IPS-NIHi11 (cell line): ENCODE measurements around the gene RAMP1.

Experiments used
- DNase-seq: peaks from one replicate; pipeline ENCODE4 v3.0.0; 2012; ENCODE audit warnings: mixed read lengths, low spot score

RAMP1 gene

GRCh38 chr2:237895544-237896506 is 36.4 kb downstream of the RAMP1 start:
- no peak for DNase-seq

DNA sequence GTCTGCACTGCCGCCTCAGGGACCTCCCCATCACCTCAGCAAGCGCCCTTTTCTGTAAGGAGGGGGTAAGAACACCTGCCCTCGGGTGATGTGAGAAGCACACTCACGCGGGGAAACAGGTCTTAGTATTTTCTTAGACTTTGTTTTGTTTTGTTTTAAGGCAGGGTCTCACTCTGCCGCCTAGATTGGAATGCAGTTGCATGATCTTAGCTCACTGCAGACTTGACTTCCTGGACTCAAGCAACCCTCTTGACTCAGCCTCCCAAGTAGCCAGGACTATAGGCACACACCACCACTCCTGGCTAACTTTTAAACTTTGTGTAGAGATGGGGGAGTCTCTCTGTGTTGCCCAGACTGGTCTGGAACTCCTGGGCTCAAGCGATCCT is 37.1 kb downstream of the RAMP1 start:
- DNase-seq: no peak

- no peak for DNase-seq
Observed at GRCh38 chr2:237896956-237897355, 37.5 kb downstream of the RAMP1 start.

DNA sequence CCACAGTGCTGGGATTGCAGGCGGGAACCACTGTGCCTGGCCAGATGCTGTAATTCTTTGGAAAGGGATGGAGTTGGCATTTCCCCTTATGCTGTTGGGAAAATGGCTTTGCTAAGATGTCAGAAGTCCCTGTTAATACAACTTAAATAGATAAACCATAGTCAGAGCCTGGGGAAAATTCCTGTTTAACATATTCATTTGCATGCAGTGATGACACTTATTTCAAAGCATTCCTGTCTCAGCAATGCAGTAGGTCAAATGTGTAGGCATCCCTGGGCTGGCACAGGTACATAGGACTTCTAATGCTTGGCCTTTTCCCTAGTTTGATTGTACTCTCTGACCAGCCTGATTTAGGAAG is 38.6 kb downstream of the RAMP1 start:
- no peak for DNase-seq

GRCh38 chr2:237900891-237901831 is 41.7 kb downstream of the RAMP1 start:
- DNase-seq: no peak

DNA sequence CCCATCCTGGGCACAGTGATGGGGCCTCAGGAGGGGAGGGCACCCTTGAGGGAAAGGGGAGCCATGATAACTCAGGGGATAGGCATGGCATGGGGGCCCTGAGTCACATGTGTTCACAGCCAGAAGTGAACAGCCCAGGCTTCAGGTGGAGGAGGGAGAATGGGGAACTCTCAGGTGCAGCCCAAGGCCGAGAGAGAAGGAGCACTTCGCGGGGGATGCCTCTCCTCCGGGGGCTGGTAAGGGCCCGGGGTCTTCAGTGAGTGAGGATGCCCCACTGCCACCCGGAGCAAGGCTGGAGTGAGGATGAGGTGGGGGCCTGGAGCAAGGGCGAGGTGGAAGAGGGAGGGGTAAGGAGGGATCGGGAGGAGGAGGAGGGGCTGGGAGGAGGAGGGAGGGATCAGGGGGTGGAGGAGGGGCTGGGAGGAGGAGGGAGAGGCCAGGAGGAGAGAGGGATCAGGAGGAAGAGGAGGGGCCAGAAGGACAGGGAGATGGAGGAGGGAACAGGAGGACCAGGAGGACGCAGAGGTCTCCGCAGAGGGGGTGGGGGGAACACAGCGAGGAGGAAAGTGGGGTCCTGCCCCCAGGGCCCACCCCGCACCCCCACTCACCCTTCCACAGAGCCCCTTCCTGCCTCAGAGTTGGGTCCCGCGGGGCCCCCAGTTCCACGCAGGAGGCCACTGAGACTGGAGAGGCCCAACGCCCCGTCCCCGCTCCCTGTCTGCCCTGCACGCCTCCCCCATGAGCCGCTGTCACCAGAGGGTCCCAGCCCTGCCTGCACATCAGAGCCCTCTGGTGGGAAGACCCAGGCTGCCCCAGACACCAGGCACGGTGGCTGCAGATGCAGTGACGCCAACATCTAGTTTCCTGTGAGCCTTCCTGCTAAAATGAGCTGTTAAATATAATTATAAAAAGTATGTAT is 42.8 kb downstream of the RAMP1 start:
- no peak for DNase-seq

GRCh38 chr2:237904831-237905599 is 45.6 kb downstream of the RAMP1 start:
- DNase-seq: no peak

GRCh38 chr2:237907144-237907543 is 47.7 kb downstream of the RAMP1 start:
- no peak for DNase-seq

DNA sequence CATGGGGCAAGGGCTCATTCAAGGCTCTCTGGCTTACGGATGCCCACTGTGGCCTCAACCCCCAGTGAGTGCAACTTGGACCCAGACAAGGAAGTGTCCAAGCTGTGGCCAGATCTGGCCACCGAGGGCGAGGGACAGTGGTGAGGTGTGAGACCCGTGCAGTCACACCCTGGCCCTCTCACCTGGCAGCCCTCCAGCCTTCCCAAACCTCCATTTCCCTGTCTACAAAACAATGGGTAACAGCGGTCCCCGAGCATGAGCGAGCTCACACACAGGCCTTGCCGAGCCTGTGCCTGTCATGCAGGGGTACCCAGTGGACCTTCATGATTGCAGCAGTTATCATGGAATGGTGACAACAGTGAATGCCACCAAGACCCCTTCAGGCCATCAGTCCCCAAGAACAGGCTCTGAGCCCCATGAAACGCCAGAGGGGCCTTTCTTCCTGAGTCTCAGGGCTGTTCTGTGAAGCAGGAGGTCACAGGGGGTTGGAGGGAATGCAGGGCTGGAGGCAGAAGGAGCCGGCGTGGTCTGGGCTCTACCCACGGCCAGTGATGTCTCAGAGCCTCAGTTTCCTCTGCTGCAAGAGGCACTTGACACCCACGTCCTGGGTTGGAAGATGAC is 49.8 kb downstream of the RAMP1 start:
- no peak for DNase-seq

DNA sequence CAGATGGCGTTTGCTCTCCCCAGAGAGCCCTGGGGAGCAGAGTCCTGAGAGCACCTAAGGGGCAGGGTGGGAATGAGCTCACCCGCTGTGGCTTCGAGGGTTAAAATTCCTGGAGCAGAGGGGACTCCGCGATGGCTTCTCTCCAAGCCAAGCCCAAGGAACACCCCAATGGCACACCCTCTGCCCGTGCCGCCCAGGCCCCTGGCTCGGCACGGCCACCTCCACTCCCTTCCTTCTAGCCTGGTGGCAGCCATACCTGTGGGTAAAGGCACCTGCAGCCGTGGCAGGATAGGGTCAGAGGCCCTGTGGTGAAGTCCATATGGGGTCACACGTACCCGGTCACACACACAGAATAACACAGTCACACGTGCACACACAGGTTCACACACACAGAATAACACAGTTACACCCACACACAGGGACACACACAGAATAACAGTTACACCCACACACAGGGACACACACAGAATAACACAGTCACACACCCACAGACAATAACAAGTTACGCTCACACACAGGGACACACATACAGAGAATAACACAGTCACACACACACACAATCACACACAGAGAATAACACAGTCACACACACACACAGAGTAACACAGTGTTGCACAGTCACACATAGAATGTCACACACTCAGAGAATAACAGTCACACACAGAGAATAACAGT is 50.5 kb downstream of the RAMP1 start:
- no peak for DNase-seq

- no peak for DNase-seq
Observed at GRCh38 chr2:237910576-237911362, 51.3 kb downstream of the RAMP1 start.

DNA sequence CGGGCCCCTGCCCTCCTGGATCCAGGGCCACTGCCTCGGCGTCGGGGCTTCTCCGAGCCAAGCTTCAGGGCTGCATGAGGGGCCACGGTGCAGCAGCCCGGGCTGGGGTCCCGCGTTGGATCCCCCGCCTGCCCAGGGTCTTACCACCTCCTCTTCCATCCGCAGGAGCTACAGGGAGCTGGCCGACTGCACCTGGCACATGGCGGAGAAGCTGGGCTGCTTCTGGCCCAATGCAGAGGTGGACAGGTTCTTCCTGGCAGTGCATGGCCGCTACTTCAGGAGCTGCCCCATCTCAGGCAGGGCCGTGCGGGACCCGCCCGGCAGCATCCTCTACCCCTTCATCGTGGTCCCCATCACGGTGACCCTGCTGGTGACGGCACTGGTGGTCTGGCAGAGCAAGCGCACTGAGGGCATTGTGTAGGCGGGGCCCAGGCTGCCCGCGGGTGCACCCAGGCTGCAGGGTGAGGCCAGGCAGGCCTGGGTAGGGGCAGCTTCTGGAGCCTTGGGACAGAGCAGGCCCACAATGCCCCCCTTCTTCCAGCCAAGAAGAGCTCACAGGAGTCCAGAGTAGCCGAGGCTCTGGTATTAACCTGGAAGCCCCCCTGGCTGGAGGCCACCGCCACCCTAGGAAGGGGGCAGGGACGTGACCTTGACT is 52.1 kb downstream of the RAMP1 start:
- DNase-seq: no peak

DNA sequence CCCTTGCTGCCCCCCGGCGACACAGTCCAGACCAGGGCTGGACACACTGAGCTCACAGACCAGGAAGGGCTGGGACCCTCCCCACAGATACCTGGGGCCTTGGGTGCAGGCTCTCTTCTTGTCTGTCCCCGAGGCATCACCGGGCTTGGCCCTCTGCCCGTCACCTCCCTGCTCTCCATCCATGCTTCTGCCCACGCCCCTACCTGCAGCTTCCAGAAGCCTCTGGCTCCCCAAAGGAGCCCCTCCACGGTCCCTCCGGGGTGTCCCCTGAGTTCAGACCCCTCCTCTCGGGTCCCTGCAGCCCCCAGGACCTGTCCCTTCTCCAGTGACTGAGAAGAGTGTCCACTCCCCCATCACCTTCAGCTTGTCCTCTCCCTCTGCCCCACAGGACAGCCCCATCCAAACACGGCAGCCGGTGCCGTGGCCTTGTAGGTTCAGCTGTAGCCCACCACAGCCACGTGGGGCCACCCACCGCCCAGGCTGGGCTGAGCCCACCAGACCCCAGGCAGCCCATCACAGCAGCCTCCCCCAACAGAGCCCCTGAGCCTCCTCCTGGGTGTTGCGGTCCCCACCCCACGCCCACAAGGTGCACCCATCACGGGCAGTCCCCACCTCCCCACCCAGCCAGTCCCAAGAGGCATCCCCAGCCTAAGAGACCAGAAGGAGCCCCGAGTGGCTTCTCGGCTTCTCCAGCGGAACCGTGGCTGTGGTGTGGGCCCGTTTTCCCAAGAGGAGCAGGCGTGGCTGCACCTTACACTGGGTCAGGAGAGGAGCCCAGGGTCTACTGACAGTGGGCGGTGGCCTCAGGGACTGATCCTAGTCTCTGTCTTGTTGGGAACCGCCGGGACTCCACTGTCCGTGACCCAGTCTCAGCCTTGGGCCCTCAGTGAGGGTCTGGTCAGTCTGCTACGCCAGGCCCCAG is 53.1 kb downstream of the RAMP1 start:
- DNase-seq: no peak

DNA sequence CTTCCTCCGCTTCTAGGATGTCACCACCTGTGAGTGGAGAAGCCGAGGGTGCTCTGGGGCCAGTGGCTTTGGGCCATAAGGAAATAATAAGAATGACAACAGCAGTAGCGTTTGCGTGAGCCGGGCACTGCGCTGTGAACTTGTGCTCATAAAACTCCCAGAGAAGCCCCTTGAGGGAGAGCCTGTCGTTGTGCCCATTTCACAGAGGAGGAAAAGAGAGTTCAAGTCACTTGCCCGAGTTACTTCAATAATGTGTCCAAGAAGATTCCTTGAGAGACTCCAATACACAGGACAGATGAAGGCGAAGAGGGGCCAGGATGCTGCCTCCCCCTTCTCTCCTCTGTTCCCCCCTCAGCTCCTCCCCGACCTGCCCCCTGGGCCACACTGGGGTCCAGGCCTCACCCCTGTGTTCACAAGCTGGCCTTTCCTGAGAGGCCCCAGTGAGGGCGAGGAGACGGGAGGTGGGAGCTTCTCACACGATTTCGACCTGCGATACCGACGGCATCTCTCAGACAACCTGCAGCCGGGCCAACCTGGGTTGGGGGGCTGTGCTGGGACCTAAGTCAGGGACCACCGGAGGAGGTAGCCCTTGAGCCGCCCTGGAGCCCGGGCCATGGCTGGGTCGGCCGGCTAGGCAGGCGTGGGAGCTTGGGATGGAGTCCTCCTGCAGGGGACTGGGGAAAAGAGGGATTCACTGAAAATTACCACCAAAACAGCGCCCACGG is 53.9 kb downstream of the RAMP1 start:
- no peak for DNase-seq

- DNase-seq: no peak
Observed at GRCh38 chr2:237915576-237915975, 56.2 kb downstream of the RAMP1 start.

GRCh38 chr2:237916296-237916695 is 56.9 kb downstream of the RAMP1 start:
- DNase-seq: no peak
